GM21576 (cell line): ENCODE measurements around the gene CGA.
A peak's percentile ranks its signal among the peaks of the same experiment; 100 is the strongest.

Experiments
- ATAC-seq: cut with Tn5 transposase; IDR thresholded peaks from one replicate; pipeline ENCODE4 v1.9.1; 2021; ENCODE audit warnings: mild to moderate bottlenecking, moderate library complexity; ENCODE audit not compliant: unreplicated experiment

The CGA gene

DNA sequence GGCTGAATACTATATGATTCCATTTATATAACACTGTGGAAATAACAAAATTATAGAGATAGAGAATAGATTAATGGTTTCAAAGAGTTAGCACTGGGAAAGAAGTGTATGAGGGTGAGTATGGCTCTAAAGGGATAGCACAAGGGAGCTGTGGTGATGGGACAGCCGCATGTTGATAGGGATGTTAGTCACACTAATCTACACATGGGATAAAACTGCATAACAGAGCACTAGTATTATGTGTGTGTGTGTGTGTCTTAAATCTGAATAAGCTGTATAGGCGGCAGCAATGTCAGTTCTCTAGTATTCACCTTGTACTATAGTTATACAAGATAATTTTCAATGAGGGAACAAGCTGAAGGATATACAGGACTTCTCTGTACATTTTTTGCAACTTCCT lies 5.8 kb downstream of the CGA start:
- no peak for ATAC-seq

DNA sequence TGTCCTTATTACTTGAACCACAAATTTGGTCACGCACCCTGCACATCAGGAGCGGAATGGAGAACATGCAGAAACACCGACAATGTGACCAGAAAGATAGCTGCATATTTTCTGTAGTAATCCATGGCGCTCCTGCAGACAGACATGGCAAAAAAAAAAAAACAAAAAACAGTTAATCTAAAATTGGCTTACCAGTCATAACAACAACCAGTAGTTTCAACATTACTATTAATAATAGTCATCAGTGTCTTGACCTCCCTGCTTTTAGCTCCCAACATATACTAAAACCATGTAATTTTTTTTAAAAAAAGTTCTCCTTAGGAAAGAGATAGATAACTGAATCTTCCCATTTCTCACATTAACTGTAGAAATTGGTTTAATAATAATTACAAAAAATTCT lies 6.8 kb downstream of the CGA start:
- no peak for ATAC-seq

DNA sequence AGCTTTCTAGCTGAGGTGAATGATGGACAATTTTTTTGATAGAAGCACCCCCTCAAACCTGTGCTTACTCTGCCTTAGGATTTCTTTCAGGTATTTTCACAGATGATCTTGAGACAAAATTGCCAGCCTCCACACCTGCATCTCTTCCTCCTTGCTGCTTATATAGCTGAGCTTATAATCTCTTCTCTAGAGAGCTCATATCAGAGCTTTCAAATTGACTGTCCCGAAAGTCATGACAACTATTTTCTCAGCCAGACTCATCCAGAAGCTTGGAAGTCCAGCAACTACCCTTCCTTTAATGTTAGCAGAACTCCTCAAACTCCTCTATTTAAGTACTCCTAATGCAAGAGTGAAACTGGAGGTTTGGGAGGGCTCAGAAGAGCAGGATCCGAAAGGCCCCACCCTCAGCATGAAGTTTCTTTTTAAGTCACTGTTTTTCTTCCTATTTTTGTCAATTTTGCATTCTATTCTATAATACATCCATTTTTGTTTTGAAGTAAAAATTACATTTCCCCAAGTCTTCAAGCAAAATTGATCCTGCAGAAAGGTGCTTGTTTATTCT lies 12.7 kb downstream of the CGA start:
- peak; percentile 55 for ATAC-seq

DNA sequence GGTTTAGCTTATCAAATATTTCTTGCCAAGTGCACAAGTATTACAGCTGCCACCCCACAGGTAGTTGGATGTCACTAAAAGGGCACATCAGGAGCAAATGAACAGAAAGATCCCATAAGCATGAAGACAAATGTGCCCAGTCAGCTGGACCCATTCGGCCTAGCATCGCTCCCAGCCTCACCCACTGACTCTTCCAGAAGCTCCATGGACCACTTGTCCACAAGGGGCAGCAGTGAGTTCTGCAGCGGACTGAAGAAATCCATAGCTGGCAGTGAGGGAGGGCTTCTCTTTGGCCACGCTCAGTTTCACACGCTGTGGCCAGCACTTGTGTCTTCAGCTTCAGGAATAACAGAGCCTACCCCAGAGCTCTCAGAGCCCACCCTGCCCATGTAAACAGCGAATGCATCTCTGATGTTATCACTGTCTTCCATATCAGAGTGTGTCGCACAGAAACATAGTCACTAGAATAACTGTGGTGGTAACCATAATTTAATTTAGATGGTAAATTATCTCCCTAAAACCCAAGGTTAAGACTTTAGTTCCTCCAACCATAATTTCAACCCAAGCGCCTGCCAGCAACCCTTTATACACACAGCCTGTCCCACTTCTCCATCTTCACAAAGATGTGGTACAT lies 15.8 kb downstream of the CGA start:
- peak; percentile 66 for ATAC-seq

DNA sequence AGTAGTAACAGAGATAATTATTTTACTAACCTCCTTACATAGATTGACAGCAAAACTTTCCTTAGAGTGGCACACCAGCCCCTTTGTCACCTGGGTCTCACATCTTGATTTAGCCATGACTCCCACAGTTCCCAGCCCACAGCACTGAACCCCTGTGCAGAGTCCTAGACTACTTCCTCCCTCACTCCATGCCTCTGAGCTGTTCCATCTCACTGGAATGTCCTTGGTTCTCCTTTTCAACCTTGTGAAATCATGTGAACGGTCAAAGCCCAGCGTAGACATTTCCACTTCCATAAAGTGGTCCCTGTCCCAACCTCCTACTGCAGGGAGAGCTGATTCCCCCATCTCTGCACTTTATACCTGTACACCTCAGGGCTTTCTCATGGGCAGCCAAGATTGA lies 19.7 kb downstream of the CGA start:
- ATAC-seq = no peak

DNA sequence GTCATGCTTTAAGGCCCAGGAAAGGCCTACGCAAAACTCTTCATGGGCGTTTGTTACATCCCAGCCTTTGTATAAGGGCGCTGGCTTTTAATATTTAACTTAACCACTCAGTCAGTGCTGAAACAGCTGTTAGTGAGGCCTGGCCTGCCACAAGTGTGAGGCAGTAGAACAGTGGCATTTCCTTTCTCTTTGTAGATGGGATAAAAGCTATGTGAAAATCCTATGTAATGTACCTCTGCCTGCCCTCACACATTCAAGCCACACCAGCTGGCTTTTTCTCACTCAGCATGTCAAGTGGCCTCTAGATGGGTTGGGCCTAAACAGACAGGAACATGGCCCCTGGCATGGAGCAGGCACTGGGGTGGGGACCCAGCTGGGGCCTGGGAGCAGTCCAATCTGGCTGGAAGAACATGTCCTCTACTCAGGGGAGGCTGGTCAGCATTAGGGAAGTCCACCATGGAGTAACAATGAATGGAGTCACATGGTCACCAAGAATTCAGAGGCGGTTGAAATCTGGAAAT lies 20.7 kb downstream of the CGA start:
- no peak for ATAC-seq

DNA sequence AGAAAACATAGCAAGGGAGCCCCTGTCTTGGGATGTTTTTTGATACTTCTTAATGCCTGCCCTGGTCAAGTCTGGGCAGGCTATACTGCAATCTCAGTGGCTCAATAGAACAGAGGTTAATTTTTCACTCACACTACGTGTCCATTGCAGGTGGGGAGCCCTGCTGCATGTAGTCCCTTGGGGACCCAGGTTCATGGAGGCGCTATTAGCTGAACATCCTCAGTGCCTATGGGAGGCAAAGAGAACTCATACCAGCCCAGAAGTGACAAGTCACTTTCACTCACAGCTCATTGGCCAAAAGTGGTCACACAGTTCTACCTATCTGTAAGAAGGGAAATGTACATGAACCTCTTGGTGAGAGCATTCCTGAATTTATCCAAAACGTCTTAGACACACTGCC lies 23.2 kb downstream of the CGA start:
- ATAC-seq = no peak

DNA sequence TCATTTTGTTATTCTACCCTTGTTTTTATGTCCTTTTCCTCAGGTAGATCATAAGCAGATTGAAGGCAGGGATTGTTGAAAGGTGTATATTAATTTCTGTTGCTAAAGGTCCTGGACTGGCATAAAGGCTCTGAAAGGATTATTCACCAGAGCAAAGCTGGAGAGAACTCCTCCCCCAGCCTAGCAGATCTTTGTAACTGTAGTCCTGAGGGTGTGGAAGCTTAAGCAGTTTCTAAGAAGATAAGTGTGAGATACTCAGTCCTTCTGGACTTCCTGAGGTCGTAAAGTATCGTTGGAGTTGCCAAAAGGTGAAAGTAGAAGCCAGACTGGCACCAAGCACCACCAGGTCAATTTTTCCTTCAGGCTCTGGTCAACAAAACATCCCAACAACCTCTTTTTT lies 24.2 kb downstream of the CGA start:
- no peak for ATAC-seq

DNA sequence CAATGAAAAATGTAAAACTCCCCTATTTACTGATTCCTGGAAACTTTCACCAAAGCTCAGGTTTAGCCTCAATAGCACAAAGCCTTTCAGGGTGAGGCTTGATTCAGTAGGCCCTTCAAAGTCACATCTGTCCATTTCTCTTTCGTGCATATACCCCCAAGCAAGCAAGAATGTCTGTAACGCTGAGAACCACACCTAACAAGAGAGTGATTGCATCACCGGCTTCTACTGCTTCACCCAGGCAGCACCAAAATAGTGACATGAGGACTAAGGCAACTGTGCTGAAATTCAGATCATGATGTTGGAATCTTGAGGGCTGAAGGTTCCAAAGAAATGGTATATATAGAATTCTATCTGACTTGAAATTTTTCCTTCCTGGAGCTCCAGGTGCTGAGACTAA lies 26.1 kb downstream of the CGA start:
- no peak for ATAC-seq

DNA sequence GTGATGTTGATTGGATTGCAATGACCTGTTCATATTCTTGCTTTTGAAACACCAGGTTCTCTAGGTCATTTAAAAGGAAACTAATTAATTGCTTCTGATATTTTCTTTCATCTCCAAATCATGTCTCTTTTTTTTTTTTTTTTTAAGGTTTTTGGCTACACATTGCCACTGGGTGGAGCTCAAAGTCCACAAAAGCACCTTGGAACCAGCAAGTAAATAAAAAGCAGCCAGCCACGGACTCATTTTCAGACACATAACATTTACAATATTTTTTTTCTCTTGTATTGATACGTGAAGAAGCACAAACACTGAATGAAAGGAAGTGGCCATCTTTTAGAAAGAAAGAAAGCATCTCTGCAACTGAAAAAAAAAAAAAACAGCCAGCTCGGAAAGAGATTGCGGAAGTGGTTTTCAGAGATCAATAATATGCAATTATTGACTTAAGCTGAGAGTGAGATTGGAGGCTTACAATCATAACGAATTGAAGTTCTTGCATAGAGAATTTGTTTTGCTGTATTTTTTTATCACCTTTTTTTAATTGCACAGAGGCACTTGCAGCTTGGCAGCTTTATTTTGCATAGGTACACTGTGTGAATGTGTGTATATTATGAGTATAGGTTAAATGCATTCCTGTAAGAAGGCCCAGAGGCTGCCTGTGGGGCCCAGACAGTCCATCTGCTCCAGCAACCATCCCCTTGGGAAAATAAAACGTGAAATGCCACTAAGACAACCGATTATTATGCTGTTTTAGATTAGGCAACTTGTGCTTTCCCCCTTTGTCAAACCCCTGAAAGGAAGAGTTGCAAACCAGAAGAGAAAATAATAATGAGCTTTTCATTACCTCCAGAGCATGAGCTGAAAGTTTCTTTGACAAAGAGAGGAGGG lies 28.2 kb downstream of the CGA start:
- ATAC-seq = no peak

DNA sequence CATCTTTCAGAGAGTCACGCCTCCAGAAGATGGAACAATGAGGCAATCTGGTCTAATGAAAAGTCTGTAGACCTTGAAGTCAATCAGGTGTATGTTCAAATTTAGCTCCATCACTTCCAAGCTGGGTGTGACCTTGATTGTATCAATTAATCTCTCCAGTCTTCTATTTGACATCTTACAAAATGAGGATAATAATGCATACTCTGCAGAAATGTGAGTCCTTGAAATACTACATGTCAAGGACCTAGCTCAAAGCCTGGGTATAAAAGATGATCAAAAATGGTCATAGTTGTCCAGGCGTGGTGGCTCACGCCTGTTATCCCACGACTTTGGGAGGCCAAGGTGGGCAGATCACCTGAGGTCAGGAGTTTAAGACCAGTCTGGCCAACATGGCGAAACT lies 29.8 kb downstream of the CGA start:
- no peak for ATAC-seq

DNA sequence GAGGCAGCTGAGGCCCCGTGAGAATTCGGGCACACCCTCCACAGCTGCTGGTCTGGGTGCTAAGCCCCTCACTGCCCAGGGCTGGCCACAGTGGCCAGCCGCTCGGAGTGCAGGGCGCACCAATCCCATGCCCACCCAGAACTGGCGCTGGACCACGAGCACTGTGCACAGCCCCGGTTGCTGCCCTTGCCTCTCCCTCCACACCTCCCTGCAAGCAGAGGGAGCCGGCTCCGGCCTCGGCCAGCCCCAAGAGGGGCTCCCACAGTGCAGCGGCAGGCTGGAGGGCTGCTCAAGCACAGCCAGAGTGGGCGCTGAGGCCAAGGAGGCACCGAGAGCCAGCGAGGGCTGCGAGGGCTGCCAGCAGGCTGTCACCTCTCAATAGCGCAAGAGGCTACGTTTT lies 35.0 kb downstream of the CGA start:
- ATAC-seq = no peak

DNA sequence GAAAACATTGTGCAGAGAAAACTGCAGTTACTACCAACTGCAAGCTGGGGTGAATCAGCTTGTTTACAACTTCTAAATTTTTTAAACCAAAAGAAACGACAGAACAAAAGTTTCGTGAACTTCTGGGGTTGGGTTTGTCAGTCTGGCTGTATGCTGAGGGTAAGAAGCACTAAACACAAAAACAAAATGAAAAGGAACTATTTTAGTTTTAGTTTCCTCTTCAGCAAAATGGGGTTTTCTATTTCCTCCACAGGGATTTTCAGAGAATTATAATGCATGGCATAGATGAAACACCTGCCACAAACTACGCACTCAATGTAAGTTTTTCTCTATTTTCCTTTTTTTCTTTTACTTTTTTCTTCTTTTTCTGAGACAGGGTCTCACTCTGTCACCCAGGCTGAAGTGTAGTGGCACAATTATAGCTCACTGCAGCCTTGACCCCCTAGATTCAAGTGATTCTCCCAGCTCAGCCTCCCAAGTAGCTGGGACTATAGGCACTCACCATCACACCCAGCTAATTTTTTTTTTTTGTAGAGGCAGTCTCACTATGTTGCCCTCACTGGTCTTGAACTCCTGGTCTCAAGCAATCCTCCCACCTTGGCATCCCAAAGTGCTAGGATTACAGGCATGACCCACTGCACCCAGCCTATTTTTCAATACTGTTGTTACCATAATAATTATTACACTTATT lies 40.6 kb downstream of the CGA start:
- ATAC-seq = peak; percentile 55

DNA sequence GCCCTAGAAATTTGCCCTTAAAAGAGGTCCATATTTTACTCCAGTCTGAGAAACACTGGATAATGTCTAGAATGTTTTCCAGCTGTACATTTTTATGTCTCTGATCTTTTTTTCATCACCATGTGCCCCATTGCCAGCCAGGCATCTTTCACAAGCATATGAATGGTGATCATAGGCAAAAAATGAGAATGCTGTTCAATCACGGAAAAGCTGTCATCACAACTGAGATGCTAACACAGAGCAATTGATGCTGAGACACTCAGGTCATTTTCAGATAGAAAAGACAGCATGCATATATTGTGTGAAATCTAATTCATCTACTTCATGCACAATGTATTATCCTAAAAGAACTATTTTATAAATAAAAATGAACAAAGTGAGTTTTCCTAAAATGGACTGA lies 41.6 kb downstream of the CGA start:
- no peak for ATAC-seq

DNA sequence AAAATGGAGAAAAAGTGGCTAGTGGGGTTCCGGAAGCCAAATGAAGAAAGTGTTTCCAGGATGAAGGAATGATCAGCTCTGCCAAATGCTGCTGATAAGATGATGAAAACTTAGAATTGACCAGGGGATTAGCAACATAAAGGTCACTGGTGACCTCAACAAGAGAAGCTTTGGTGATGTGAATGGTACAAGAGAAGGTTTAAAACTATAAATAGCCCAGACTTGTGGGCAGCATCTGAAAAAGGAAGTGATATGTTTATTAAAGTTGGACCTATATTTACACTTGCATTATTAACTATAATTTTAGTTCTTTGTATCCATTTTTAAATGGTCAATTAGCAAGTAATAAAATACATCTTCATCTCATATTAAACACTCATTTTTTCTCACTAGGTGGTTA lies 45.1 kb downstream of the CGA start:
- no peak for ATAC-seq

DNA sequence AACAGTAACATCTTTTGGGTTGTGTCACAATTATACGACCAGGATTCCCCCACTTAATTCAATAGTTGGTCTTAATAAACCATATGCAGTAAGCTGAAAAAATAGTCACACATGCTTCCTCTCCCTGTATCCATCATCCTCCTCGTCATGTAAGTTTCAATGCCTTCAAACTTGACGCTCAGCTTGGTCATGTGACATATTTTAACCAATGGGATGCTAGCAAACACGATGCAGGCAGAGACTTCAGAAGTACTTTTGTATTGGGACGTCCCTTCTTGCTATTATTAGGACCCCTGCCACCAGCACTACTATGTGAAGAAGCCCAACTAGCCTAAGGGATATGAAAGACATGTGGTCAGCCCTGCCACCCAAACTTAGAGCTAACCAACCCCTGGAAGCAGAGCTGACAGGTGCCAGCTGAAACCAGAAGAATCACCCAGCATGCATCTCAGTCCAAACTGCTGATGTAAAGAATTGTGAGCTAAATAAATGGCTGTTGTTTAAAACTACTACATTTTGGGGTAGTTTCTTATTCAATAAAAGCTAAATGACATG lies 49.3 kb downstream of the CGA start:
- no peak for ATAC-seq

DNA sequence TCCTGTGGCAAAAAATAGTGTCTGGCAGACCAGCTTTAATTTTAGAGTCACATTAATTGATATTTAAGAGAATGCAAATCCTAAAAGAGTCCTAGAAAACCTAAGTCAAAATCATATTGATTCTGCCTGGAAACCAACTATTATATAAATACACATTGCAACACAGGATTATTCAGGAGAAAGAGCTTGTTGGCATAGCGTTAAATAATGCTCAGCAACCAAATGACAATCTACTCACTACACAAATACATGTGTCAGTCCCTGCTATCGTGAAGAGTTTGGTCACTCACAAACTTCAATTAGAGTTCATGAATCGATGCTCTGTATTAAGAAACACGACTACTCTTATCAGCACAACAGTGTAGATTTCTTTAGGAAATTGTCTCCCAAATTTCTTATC lies 54.2 kb downstream of the CGA start:
- ATAC-seq = no peak
